ENCODE measurements around the gene CNTN4. TPM values are rescaled to one million over a fixed set of nuclear protein-coding genes. Genes with fewer than 3 reads are reported as not detected.

Gene CNTN4
- total and polyA plus RNA-seq, 2 of the 8 experiments (the other 6 are each of a cell fraction or from before 2014, with no cell fraction given): 0.41 to 2.2 TPM

DNA sequence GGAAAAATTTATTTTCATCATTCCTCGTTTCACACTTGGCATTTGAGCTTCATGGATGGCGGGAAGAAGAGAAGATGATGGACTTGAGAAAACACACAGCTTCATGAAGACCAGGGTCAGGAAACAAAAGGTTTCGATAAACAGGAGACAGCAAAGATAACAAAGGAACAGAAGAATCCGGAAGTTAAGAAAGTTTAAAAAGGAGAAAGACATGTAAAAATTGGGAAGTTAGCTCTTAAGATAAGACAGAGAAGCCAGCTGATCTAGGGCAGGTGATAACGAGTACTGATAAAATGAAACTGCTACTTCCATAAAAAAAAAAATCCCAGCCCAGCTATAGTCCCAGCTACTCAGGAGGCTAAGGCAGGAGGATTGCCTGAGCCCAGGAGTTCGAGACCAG is 987.6 kb downstream of the CNTN4 start (continued):
- TF ChIP-seq, protein P1, sequence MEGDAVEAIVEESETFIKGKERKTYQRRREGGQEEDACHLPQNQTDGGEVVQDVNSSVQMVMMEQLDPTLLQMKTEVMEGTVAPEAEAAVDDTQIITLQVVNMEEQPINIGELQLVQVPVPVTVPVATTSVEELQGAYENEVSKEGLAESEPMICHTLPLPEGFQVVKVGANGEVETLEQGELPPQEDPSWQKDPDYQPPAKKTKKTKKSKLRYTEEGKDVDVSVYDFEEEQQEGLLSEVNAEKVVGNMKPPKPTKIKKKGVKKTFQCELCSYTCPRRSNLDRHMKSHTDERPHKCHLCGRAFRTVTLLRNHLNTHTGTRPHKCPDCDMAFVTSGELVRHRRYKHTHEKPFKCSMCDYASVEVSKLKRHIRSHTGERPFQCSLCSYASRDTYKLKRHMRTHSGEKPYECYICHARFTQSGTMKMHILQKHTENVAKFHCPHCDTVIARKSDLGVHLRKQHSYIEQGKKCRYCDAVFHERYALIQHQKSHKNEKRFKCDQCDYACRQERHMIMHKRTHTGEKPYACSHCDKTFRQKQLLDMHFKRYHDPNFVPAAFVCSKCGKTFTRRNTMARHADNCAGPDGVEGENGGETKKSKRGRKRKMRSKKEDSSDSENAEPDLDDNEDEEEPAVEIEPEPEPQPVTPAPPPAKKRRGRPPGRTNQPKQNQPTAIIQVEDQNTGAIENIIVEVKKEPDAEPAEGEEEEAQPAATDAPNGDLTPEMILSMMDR (IDR thresholded peaks at IDR 0.05; ENCODE audit: control extremely low read depth in 1 of 3, insufficient read depth in 1 of 3, low read depth in 1 of 3, low read length in 3 of 3): no peak
- no peak for TF ChIP-seq POLR2AphosphoS5 (IDR thresholded peaks at IDR 0.05; ENCODE audit: low read depth, low read length)
- TF ChIP-seq EP300 (IDR thresholded peaks at IDR 0.05; ENCODE audit: borderline replicate concordance in 1 of 2, low read depth in 2 of 2, low read length in 2 of 2): no peak
- no peak for TF ChIP-seq CBX5 (IDR thresholded peaks at IDR 0.05; ENCODE audit: low read depth, low read length)
- TF ChIP-seq PHF8 (conservative IDR thresholded peaks at IDR 0.05; ENCODE audit: low read depth, low read length): no peak
- TF ChIP-seq CEBPB (IDR thresholded peaks at IDR 0.05; ENCODE audit: low read depth, low read length): no peak
- TF ChIP-seq HDAC2 (IDR thresholded peaks at IDR 0.05; ENCODE audit: borderline replicate concordance in 1 of 2, low read depth in 2 of 2, low read length in 2 of 2): no peak
- no peak for TF ChIP-seq SIX5 (IDR thresholded peaks at IDR 0.05; ENCODE audit: low read depth, low read length)
